H1 (cell line): ENCODE data around the gene EPN3. TPM values are rescaled to one million over a fixed set of nuclear protein-coding genes. Genes with fewer than 3 reads are reported as not detected.
A peak's percentile ranks its signal among the peaks of the same experiment; 100 is the strongest.

Experiments used
- CTCF ChIA-PET: fragments of 300-600 bp; sonication (Branson Sonifier 250); formaldehyde crosslinking; loops from one replicate; lab custom pipeline; 2021; ENCODE audit not compliant: partially characterized antibody; lab: Charles Lee
- POLR2A ChIA-PET: fragments of 300-600 bp; sonication (Branson Sonifier 250); formaldehyde crosslinking; loops from one replicate; lab custom pipeline; 2021; ENCODE audit warnings: inconsistent platforms; ENCODE audit not compliant: partially characterized antibody; lab: Charles Lee
- DNase-seq, 2 experiments: peaks; one replicate each; pipeline versions ENCODE4 v3.0.0 to v3.0.0-alpha.2; 2010 to 2022; ENCODE audit warnings: low spot score in 2 of 2, low read depth in 1 of 2, mixed read lengths in 1 of 2
- FAIRE-seq: peaks from 2 replicates; lab custom pipeline; 2011; peaks lifted over from hg19 to GRCh38; lab: Jason Lieb, UNC
- H2AFZ ChIP-seq: 2 replicates; pipeline ENCODE4 v1.8.1; 2012; ENCODE audit warnings: low read length, inconsistent platforms
- H2AK5ac ChIP-seq: 2 replicates; pipeline ENCODE4 v1.6.1; 2013; ENCODE audit warnings: low read depth, low read length
- H2BK120ac ChIP-seq: replicated peaks from 2 replicates; pipeline ENCODE3; 2013; ENCODE audit warnings: low read depth, low read length, inconsistent platforms
- H2BK12ac ChIP-seq: 2 replicates; pipeline ENCODE4 v1.6.1; 2013; ENCODE audit warnings: low read depth, low read length
- H2BK15ac ChIP-seq: 2 replicates; pipeline ENCODE4 v1.6.1; 2013; ENCODE audit warnings: low read length
- H2BK20ac ChIP-seq: 2 replicates; pipeline ENCODE4 v1.6.1; 2013; ENCODE audit warnings: low read length
- H2BK5ac ChIP-seq: 2 replicates; pipeline ENCODE4 v1.6.1; 2013; ENCODE audit warnings: low read depth, low read length
- H3K14ac ChIP-seq: 2 replicates; pipeline ENCODE4 v1.6.1; 2013; ENCODE audit warnings: inconsistent platforms; ENCODE audit not compliant: insufficient read length
- H3K18ac ChIP-seq: 2 replicates; pipeline ENCODE4 v1.6.1; 2013; ENCODE audit warnings: low read length; ENCODE audit errors: extremely low read depth
- H3K23ac ChIP-seq: 2 replicates; pipeline ENCODE4 v1.6.1; 2013; ENCODE audit warnings: inconsistent platforms; ENCODE audit not compliant: insufficient read length
- H3K23me2 ChIP-seq: 2 replicates; pipeline ENCODE4 v1.6.1; 2013; ENCODE audit warnings: low read depth, low read length
- H3K27ac ChIP-seq: 2 replicates; pipeline ENCODE4 v1.6.1; 2011; ENCODE audit warnings: low read depth, low read length, inconsistent platforms
- H3K27me3 ChIP-seq, 4 experiments: replicated peaks in 1 of 4; 1 replicate in 1 of 4; 2 replicates in 3 of 4; pipeline versions ENCODE4 v1.6.1 to v1.8.1; 2011 to 2013; ENCODE audit warnings: low read length in 3 of 4, mild to moderate bottlenecking in 3 of 4, inconsistent platforms in 2 of 4, mixed read lengths in 2 of 4, moderate library complexity in 1 of 4; ENCODE audit not compliant: control insufficient read depth in 3 of 4, insufficient read depth in 3 of 4; ENCODE audit errors: extremely low read depth in 1 of 4
- H3K36me3 ChIP-seq, 4 experiments: 2 replicates each; pipeline versions ENCODE4 v1.6.1 to v1.8.1; 2011 to 2013; ENCODE audit warnings: mild to moderate bottlenecking in 4 of 4, low read length in 3 of 4, moderate library complexity in 2 of 4, control low read depth in 1 of 4, inconsistent platforms in 1 of 4; ENCODE audit not compliant: insufficient read depth in 4 of 4, control insufficient read depth in 2 of 4
- H3K4ac ChIP-seq: replicated peaks from 2 replicates; pipeline ENCODE3; 2013; ENCODE audit warnings: low read length, low read depth, mixed read lengths, inconsistent platforms; ENCODE audit not compliant: insufficient read length
- H3K4me1 ChIP-seq, 4 experiments: replicated peaks in 1 of 4; 1 replicate in 1 of 4; 2 replicates in 3 of 4; pipeline versions ENCODE4 v1.6.1 to v1.8.1; 2011 to 2013; ENCODE audit warnings: low read length in 3 of 4, inconsistent platforms in 2 of 4, mixed read lengths in 1 of 4; ENCODE audit not compliant: insufficient read depth in 4 of 4, control insufficient read depth in 3 of 4
- H3K4me2 ChIP-seq, 2 experiments: 2 replicates each; pipeline versions ENCODE4 v1.6.1 to v1.8.1; 2011 to 2013; ENCODE audit warnings: low read depth in 2 of 2, low read length in 2 of 2, control low read depth in 1 of 2, inconsistent platforms in 1 of 2, mild to moderate bottlenecking in 1 of 2; ENCODE audit not compliant: insufficient read depth in 1 of 2
- H3K4me3 ChIP-seq, 4 experiments: fragments of 200-600, 300-600 bp in 1 of 4; sonication (generic), shearing (Covaris generic), sonication (Bioruptor Twin) in 1 of 4; 2 replicates each; pipeline versions ENCODE4 v1.5.1 to v1.8.1; 2011 to 2016; ENCODE audit warnings: low read length in 4 of 4, low read depth in 3 of 4, control low read depth in 2 of 4, inconsistent platforms in 2 of 4, mild to moderate bottlenecking in 2 of 4, mixed read lengths in 1 of 4, moderate library complexity in 1 of 4; ENCODE audit not compliant: insufficient read depth in 2 of 4; ENCODE audit errors: extremely low read depth in 1 of 4
- H3K56ac ChIP-seq: replicated peaks from 2 replicates; pipeline ENCODE3; 2013; ENCODE audit warnings: low read depth, mild to moderate bottlenecking, mixed read lengths, low read length, inconsistent platforms; ENCODE audit not compliant: insufficient read length
- H3K79me1 ChIP-seq: 2 replicates; pipeline ENCODE4 v1.6.1; 2013; ENCODE audit warnings: low read depth, low read length, control low read depth
- H3K79me2 ChIP-seq, 2 experiments: 2 replicates each; pipeline versions ENCODE4 v1.6.1 to v1.8.1; 2012 to 2013; ENCODE audit warnings: low read length in 2 of 2, mild to moderate bottlenecking in 2 of 2, inconsistent platforms in 1 of 2; ENCODE audit not compliant: insufficient read depth in 2 of 2, control insufficient read depth in 1 of 2
- H3K9ac ChIP-seq, 4 experiments: replicated peaks in 1 of 4; 1 replicate in 1 of 4; 2 replicates in 3 of 4; pipeline versions ENCODE4 v1.6.1 to v1.8.1; 2011 to 2013; ENCODE audit warnings: low read depth in 3 of 4, low read length in 3 of 4, control low read depth in 2 of 4, mild to moderate bottlenecking in 2 of 4, moderate library complexity in 2 of 4, inconsistent platforms in 1 of 4; ENCODE audit errors: extremely low read depth in 1 of 4
- H3K9me3 ChIP-seq, 2 experiments: 2 replicates each; pipeline versions ENCODE4 v1.6.1 to v1.8.1; 2012 to 2013; ENCODE audit warnings: mild to moderate bottlenecking in 2 of 2, moderate library complexity in 2 of 2, control low read depth in 1 of 2, inconsistent platforms in 1 of 2, low read depth in 1 of 2, low read length in 1 of 2, mixed read lengths in 1 of 2; ENCODE audit not compliant: insufficient read depth in 2 of 2
- H4K20me1 ChIP-seq, 2 experiments: replicated peaks in 1 of 2; 2 replicates each; pipeline versions ENCODE3 to v1.8.1; 2011 to 2013; ENCODE audit warnings: inconsistent platforms in 2 of 2, low read length in 2 of 2, mild to moderate bottlenecking in 1 of 2; ENCODE audit not compliant: insufficient read depth in 2 of 2, control insufficient read depth in 1 of 2
- H4K5ac ChIP-seq: 2 replicates; pipeline ENCODE4 v1.6.1; 2013; ENCODE audit warnings: low read length, low read depth, mixed read lengths, inconsistent platforms; ENCODE audit not compliant: insufficient read length
- H4K8ac ChIP-seq: 2 replicates; pipeline ENCODE4 v1.8.0; 2013; ENCODE audit warnings: mild to moderate bottlenecking, moderate library complexity, low read length, inconsistent platforms; ENCODE audit not compliant: insufficient read depth; ENCODE audit errors: extremely low read depth
- H4K91ac ChIP-seq: replicated peaks from 2 replicates; pipeline ENCODE3; 2013; ENCODE audit warnings: low read length, mixed read lengths, inconsistent platforms; ENCODE audit not compliant: insufficient read length
- CREB1 ChIP-seq: IDR thresholded peaks from 2 replicates; pipeline ENCODE4 v1.6.1; 2012; ENCODE audit warnings: inconsistent platforms
- E2F6 ChIP-seq: IDR thresholded peaks from 2 replicates; pipeline ENCODE4 v1.6.1; 2012; ENCODE audit warnings: inconsistent platforms
- FOSL1 ChIP-seq: IDR thresholded peaks from 2 replicates; pipeline ENCODE4 v1.6.1; 2011; ENCODE audit warnings: mild to moderate bottlenecking, low read depth, low read length, moderate library complexity; ENCODE audit not compliant: insufficient read depth
- WGBS, 2 experiments: shearing (Covaris generic) in 1 of 2; methylation state at CpG; one replicate each; pipeline versions ENCODE4 v1.1.6 to v1.1.7; 2013 to 2015; ENCODE audit warnings: low lambda C conversion rate in 2 of 2, mixed read lengths in 2 of 2, inconsistent platforms in 1 of 2, low coverage in 1 of 2, missing lambda C conversion rate in 1 of 2; ENCODE audit not compliant: insufficient replicate concordance in 2 of 2, insufficient coverage in 1 of 2, insufficient read length in 1 of 2; ENCODE audit errors: extremely low coverage in 1 of 2, missing lambda C conversion rate in 1 of 2; 5-methylcytosine and 5-hydroxymethylcytosine counted together
- polyA plus RNA-seq, 7 experiments: library from polyadenylated mRNA; depleted of rRNA in 3 of 7; stranded (reverse) in 5 of 7; unstranded in 2 of 7; fragments of >200 nt in 5 of 7; fragments of 200-250 nt in 2 of 7; gene quantifications; 1 replicate in 5 of 7; 2 replicates in 1 of 7; 4 replicates in 1 of 7; pipeline versions ENCODE4 v1.2.1 to v1.2.3, GENCODE V29; 2011 to 2013; ENCODE audit warnings: missing spikeins in 2 of 7, mixed read lengths in 2 of 7
- total RNA-seq: library from RNA; stranded (reverse); fragmentation: NEBNext Ultra II Directional; extraction: Animal tissue kit (Norgen Biotek cat#: 25700); gene quantifications from 2 replicates; pipeline ENCODE4 v1.2.1, GENCODE V29; 2021

The EPN3 gene
- total and polyA plus RNA-seq, 2 of the 8 experiments (the other 6 are each of a cell fraction or from before 2014, with no cell fraction given), result 6.7 to 7.9 TPM

GRCh38 chr17:50517504-50518383 lies 14.8 kb upstream of the EPN3 start:
- no peak overlapping the region for H4K8ac ChIP-seq
- no peak overlapping the region for H3K56ac ChIP-seq
- H2BK120ac ChIP-seq, result no peak overlapping the region
- no peak overlapping the region for H3K4me3 ChIP-seq
- no peaks in the 10 kb centered on the region for H3K9me3 ChIP-seq
- no peaks in the 10 kb centered on the region for H3K36me3 ChIP-seq
- H2AFZ ChIP-seq, result 0 out of 2 replicates have a peak overlapping the region, but pooled peaks have one; percentile 3
- no peak overlapping the region for H3K4ac ChIP-seq
- H3K79me2 ChIP-seq, result no peaks in the 10 kb centered on the region
- H4K91ac ChIP-seq, result peak overlapping the region; percentile 72
- no peaks in the 10 kb centered on the region for H4K20me1 ChIP-seq
- no peak overlapping the region for H2BK5ac ChIP-seq
- no peak overlapping the region for H3K4me2 ChIP-seq
- POLR2A ChIA-PET, result interaction anchor here (0.7 to 1.0 kb wide), 2 partner anchors 10 to 11 kb away, joined by 3 to 4 read pairs; no protein-coding TSS in a partner anchor
- H3K14ac ChIP-seq, result no peak overlapping the region
- H3K23ac ChIP-seq, result no peak overlapping the region
- peaks cover 0 to 2% (median 0%) of the 10 kb centered on the region in 4 experiments; a peak in 2 of 7 replicates for H3K4me1 ChIP-seq
- H3K79me1 ChIP-seq, result no peaks in the 10 kb centered on the region
- no peak overlapping the region for H3K27ac ChIP-seq
- DNase-seq (no peak), FAIRE-seq (no peak)
- 0 out of 2 replicates have a peak overlapping the region, but pooled peaks have one; percentile 32 for H2BK20ac ChIP-seq
- H2BK15ac ChIP-seq, result no peak overlapping the region
- H4K5ac ChIP-seq, result no peak overlapping the region
- no peak overlapping the region for H2BK12ac ChIP-seq
- H2AK5ac ChIP-seq, result no peak overlapping the region
- no peaks in the 10 kb centered on the region; a peak in 1 of 7 replicates for H3K27me3 ChIP-seq
- no peaks in the 10 kb centered on the region for H3K23me2 ChIP-seq
- H3K18ac ChIP-seq, result no peak overlapping the region
- WGBS, 2 experiments, result 82% methylated on average over 8 of the region's 8 CpGs; no CpG with 5 or more reads in 1 of the 2 experiments
- no peak overlapping the region; a peak in 1 of 7 replicates for H3K9ac ChIP-seq
- TF ChIP-seq E2F6 (0 out of 2 replicates have a peak, but pooled peaks have one; percentile 46), FOSL1 (no peak), CREB1 (no peak)
- TF ChIP-seq, all 59 proteins: peak for 1
- CTCF ChIA-PET, result interaction anchor here (0.9 to 2.8 kb wide), 7 partner anchors 10 to 35 kb away, joined by 3 to 12 read pairs (median 4); partner anchors contain the start of gene EPN3
